ENCODE data around the gene BRCC3.

BRCC3 gene

GRCh38 chrX:155065035-155065734, 6.1 kb upstream of the BRCC3 start:
- Histone ChIP-seq H2BK12ac (ENCODE audit: low read length) (no peak overlapping the region), H4K12ac (ENCODE audit: low read depth, low read length) (no peak overlapping the region), H3K79me1 (ENCODE audit: low read length) (no peaks in the 10 kb centered on the region), H3K23ac (ENCODE audit: low read length) (no peak overlapping the region), H3K27me3 (ENCODE audit: insufficient read depth, low read length) (no peaks in the 10 kb centered on the region), H3K18ac (ENCODE audit: low read length) (no peak overlapping the region), H3K36me3 (ENCODE audit: control insufficient read depth in 1 of 2, insufficient read depth in 2 of 2, low read length in 2 of 2) (peaks cover 2% of the 10 kb centered on the region in 2 experiments), H3K4me2 (ENCODE audit: low read length) (no peak overlapping the region), H2AK5ac (ENCODE audit: low read length) (no peak overlapping the region), H3K9ac (ENCODE audit: low read length) (no peak overlapping the region), H2BK5ac (ENCODE audit: low read depth, low read length, poor library complexity) (no peak overlapping the region), H2BK120ac (ENCODE audit: insufficient read depth, low read length, poor library complexity) (no peak overlapping the region), H3K14ac (ENCODE audit: low read length) (no peak overlapping the region), H3K9me3 (ENCODE audit: insufficient read depth, low read depth, low read length) (no peaks in the 10 kb centered on the region), H3K4me1 (ENCODE audit: control insufficient read depth in 1 of 2, insufficient read depth in 2 of 2, low read length in 2 of 2) (peaks cover 3 to 4% of the 10 kb centered on the region in 2 experiments), H4K91ac (ENCODE audit: low read depth, low read length) (no peak overlapping the region), H2AFZ (ENCODE audit: insufficient read depth, low read length, poor library complexity) (no peak overlapping the region), H4K8ac (ENCODE audit: low read depth, low read length) (no peak overlapping the region), H3K4ac (ENCODE audit: low read depth, low read length) (no peak overlapping the region), H3K27ac (ENCODE audit: low read depth, low read length) (no peak overlapping the region), H3K79me2 (ENCODE audit: control insufficient read depth, insufficient read depth, low read length, poor library complexity) (no peaks in the 10 kb centered on the region), H3K4me3 (ENCODE audit: low read depth, low read length) (no peak overlapping the region)
- DNase-seq = no peak
- WGBS (ENCODE audit: extremely low coverage, insufficient coverage, insufficient read length) = no CpG with 5 or more reads among the region's 8 CpGs

GRCh38 chrX:155068165-155068564, 3.1 kb upstream of the BRCC3 start:
- no peaks in the 10 kb centered on the region for H3K36me3 ChIP-seq (ENCODE audit: control insufficient read depth in 1 of 2, insufficient read depth in 2 of 2, low read length in 2 of 2)
- H2BK12ac ChIP-seq (ENCODE audit: low read length) = no peak overlapping the region
- H3K23ac ChIP-seq (ENCODE audit: low read length) = no peak overlapping the region
- H3K27me3 ChIP-seq (ENCODE audit: insufficient read depth, low read length) = no peaks in the 10 kb centered on the region
- no peak overlapping the region for H3K14ac ChIP-seq (ENCODE audit: low read length)
- no peak overlapping the region for H2BK120ac ChIP-seq (ENCODE audit: insufficient read depth, low read length, poor library complexity)
- no CpG with 5 or more reads among the region's 1 CpG for WGBS (ENCODE audit: extremely low coverage, insufficient coverage, insufficient read length)
- no peak overlapping the region for H2AK5ac ChIP-seq (ENCODE audit: low read length)
- H3K18ac ChIP-seq (ENCODE audit: low read length) = no peak overlapping the region
- no peak overlapping the region for H4K12ac ChIP-seq (ENCODE audit: low read depth, low read length)
- H4K91ac ChIP-seq (ENCODE audit: low read depth, low read length) = no peak overlapping the region
- no peaks in the 10 kb centered on the region for H3K9me3 ChIP-seq (ENCODE audit: insufficient read depth, low read depth, low read length)
- DNase-seq = peak; percentile 9 to 33
- H3K79me1 ChIP-seq (ENCODE audit: low read length) = peaks cover 8% of the 10 kb centered on the region
- H2BK5ac ChIP-seq (ENCODE audit: low read depth, low read length, poor library complexity) = no peak overlapping the region
- peaks cover 3% of the 10 kb centered on the region for H3K79me2 ChIP-seq (ENCODE audit: control insufficient read depth, insufficient read depth, low read length, poor library complexity)
- peaks cover 4 to 5% of the 10 kb centered on the region in 2 experiments for H3K4me1 ChIP-seq (ENCODE audit: control insufficient read depth in 1 of 2, insufficient read depth in 2 of 2, low read length in 2 of 2)
- no peak overlapping the region for H2AFZ ChIP-seq (ENCODE audit: insufficient read depth, low read length, poor library complexity)
- no peak overlapping the region for H3K9ac ChIP-seq (ENCODE audit: low read length)
- no peak overlapping the region for H3K4me2 ChIP-seq (ENCODE audit: low read length)
- no peak overlapping the region for H3K4ac ChIP-seq (ENCODE audit: low read depth, low read length)
- H3K4me3 ChIP-seq (ENCODE audit: low read depth, low read length) = no peak overlapping the region
- no peak overlapping the region for H3K27ac ChIP-seq (ENCODE audit: low read depth, low read length)
- no peak overlapping the region for H4K8ac ChIP-seq (ENCODE audit: low read depth, low read length)

- Histone ChIP-seq H3K9ac (ENCODE audit: low read length) (no peak overlapping the region), H3K4me2 (ENCODE audit: low read length) (no peak overlapping the region), H2BK120ac (ENCODE audit: insufficient read depth, low read length, poor library complexity) (no peak overlapping the region), H2AFZ (ENCODE audit: insufficient read depth, low read length, poor library complexity) (no peak overlapping the region), H4K91ac (ENCODE audit: low read depth, low read length) (no peak overlapping the region), H3K4me3 (ENCODE audit: low read depth, low read length) (no peak overlapping the region), H2AK5ac (ENCODE audit: low read length) (no peak overlapping the region), H3K36me3 (ENCODE audit: control insufficient read depth in 1 of 2, insufficient read depth in 2 of 2, low read length in 2 of 2) (no peaks in the 10 kb centered on the region), H4K8ac (ENCODE audit: low read depth, low read length) (no peak overlapping the region), H3K79me1 (ENCODE audit: low read length) (peaks cover 8% of the 10 kb centered on the region), H4K12ac (ENCODE audit: low read depth, low read length) (no peak overlapping the region), H3K27me3 (ENCODE audit: insufficient read depth, low read length) (no peaks in the 10 kb centered on the region), H2BK5ac (ENCODE audit: low read depth, low read length, poor library complexity) (no peak overlapping the region), H3K23ac (ENCODE audit: low read length) (no peak overlapping the region), H3K14ac (ENCODE audit: low read length) (no peak overlapping the region), H2BK12ac (ENCODE audit: low read length) (no peak overlapping the region), H3K4me1 (ENCODE audit: control insufficient read depth in 1 of 2, insufficient read depth in 2 of 2, low read length in 2 of 2) (peaks cover 4 to 5% of the 10 kb centered on the region in 2 experiments), H3K27ac (ENCODE audit: low read depth, low read length) (no peak overlapping the region), H3K79me2 (ENCODE audit: control insufficient read depth, insufficient read depth, low read length, poor library complexity) (peaks cover 3% of the 10 kb centered on the region), H3K9me3 (ENCODE audit: insufficient read depth, low read depth, low read length) (no peaks in the 10 kb centered on the region), H3K18ac (ENCODE audit: low read length) (no peak overlapping the region), H3K4ac (ENCODE audit: low read depth, low read length) (no peak overlapping the region)
- no peak for DNase-seq
- no CpG with 5 or more reads among the region's 1 CpG for WGBS (ENCODE audit: extremely low coverage, insufficient coverage, insufficient read length)
Observed at GRCh38 chrX:155069414-155069813, 1.9 kb upstream of the BRCC3 start.

- Histone ChIP-seq H4K12ac (ENCODE audit: low read depth, low read length) (no peak overlapping the region), H3K18ac (ENCODE audit: low read length) (no peak overlapping the region), H3K14ac (ENCODE audit: low read length) (no peak overlapping the region), H2AFZ (ENCODE audit: insufficient read depth, low read length, poor library complexity) (no peak overlapping the region), H3K9me3 (ENCODE audit: insufficient read depth, low read depth, low read length) (no peaks in the 10 kb centered on the region), H2AK5ac (ENCODE audit: low read length) (no peak overlapping the region), H3K4ac (ENCODE audit: low read depth, low read length) (no peak overlapping the region), H3K36me3 (ENCODE audit: control insufficient read depth in 1 of 2, insufficient read depth in 2 of 2, low read length in 2 of 2) (no peaks in the 10 kb centered on the region), H2BK120ac (ENCODE audit: insufficient read depth, low read length, poor library complexity) (no peak overlapping the region), H3K27me3 (ENCODE audit: insufficient read depth, low read length) (no peaks in the 10 kb centered on the region), H3K4me2 (ENCODE audit: low read length) (peak overlapping the region; percentile 74), H4K8ac (ENCODE audit: low read depth, low read length) (no peak overlapping the region), H3K27ac (ENCODE audit: low read depth, low read length) (no peak overlapping the region), H2BK12ac (ENCODE audit: low read length) (no peak overlapping the region), H3K23ac (ENCODE audit: low read length) (no peak overlapping the region), H3K79me2 (ENCODE audit: control insufficient read depth, insufficient read depth, low read length, poor library complexity) (peaks cover 3% of the 10 kb centered on the region), H2BK5ac (ENCODE audit: low read depth, low read length, poor library complexity) (no peak overlapping the region), H3K9ac (ENCODE audit: low read length) (no peak overlapping the region), H3K4me1 (ENCODE audit: control insufficient read depth in 1 of 2, insufficient read depth in 2 of 2, low read length in 2 of 2) (peaks cover 4 to 5% of the 10 kb centered on the region in 2 experiments), H4K91ac (ENCODE audit: low read depth, low read length) (no peak overlapping the region), H3K79me1 (ENCODE audit: low read length) (peaks cover 8% of the 10 kb centered on the region), H3K4me3 (ENCODE audit: low read depth, low read length) (no peak overlapping the region)
- no CpG with 5 or more reads among the region's 12 CpGs for WGBS (ENCODE audit: extremely low coverage, insufficient coverage, insufficient read length)
- peak in 1 of 2 donors; percentile 10 for DNase-seq
Observed at GRCh38 chrX:155070038-155070437, 1.3 kb upstream of the BRCC3 start.
